Mesenteric fat pad (tissue), 1 donor: ENCODE measurements around the gene ASIC3. TPM values are rescaled to one million over a fixed set of nuclear protein-coding genes. Genes with fewer than 3 reads are reported as not detected.
"Not testable (repeated sequence)": the region's sequence is repeated elsewhere in the genome, so short reads cannot be mapped to it uniquely, and the experiment has no call there.

Experiments used
- DNase-seq: peaks from one replicate; pipeline ENCODE4 v3.0.0-alpha.2; 2020; ENCODE audit warnings: low spot score
- total RNA-seq: library from RNA; stranded (reverse); fragmentation: NEBNext Ultra II Directional; extraction: Animal tissue kit (Norgen Biotek cat#: 25700); gene quantifications from one replicate; pipeline ENCODE4 v1.2.1, GENCODE V29; 2021
- donor health status: DM: yes; HTN: yes; CAD: no.

ASIC3 gene
- total RNA-seq, 1 donor from 2014 or later = 0.87 TPM

DNA sequence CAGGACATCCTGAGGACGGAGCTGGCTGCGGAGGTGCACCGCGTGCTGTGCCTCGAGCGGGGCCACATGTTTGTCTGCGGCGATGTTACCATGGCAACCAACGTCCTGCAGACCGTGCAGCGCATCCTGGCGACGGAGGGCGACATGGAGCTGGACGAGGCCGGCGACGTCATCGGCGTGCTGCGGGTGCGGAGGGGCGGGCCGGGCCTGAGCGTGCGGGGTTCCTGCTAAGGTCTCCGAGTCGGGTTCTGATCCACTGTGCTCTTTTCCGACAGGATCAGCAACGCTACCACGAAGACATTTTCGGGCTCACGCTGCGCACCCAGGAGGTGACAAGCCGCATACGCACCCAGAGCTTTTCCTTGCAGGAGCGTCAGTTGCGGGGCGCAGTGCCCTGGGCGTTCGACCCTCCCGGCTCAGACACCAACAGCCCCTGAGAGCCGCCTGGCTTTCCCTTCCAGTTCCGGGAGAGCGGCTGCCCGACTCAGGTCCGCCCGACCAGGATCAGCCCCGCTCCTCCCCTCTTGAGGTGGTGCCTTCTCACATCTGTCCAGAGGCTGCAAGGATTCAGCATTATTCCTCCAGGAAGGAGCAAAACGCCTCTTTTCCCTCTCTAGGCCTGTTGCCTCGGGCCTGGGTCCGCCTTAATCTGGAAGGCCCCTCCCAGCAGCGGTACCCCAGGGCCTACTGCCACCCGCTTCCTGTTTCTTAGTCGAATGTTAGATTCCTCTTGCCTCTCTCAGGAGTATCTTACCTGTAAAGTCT, 34.4 kb upstream of the ASIC3 start:
- no peak for DNase-seq

DNA sequence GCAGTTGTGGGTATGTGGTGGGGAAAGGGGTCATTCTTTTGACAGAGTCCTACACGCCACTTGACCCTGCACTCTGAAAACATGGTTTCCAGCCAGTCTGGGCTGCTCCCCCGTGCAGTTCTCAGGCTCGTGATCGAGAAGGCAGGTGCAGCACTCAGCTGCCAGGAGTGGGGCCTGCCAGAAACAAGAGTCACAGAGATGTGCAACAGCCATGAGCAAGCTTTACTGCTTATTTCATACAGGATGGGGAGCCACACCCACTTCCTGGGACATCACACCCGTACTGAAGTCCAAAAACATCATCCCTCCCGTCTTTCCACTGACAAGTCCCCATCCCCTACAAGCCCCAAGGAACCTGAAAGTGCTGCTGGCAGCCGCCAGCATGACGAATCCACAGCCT, 33.4 kb upstream of the ASIC3 start:
- no peak for DNase-seq

DNA sequence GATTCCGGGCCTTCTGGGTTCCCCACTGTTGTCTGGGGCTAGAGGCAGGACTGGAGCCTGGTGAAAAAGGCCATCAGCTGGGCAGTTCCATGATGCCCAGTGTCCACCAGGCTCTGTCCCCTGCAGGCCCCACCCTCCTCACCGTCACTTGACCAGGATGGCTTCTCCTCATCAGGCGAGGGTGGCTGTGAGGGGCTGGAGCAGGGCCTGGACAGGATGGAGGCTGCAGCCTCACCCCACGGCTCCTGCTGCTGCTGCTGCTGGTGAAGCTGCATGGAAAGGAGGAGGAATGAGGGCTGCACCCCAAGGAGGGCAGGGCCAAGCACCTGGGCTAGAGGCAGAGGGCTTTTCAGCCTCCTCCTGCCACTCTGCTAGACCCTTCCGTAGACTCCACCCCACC, 32.4 kb upstream of the ASIC3 start:
- no peak for DNase-seq

DNA sequence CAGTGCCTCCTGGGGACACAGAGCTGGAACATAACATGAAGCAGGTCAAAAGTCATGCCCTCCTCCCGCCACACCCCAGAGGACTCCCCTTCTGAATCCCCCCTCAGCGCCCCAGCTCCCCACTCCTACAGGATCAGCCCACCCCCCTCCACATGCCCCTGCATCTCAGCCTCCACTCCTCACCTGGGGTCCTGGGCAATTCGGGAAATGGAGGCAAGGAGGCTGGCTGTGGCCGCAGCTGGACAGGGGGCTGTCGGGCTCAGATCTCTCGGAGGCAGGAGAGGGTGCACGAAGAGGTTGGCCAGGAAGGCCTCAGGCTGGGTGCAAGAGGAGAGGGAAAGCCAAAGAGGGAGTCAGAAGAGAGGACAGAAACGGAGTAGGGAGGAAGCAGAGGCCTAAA, 31.8 kb upstream of the ASIC3 start:
- DNase-seq = no peak

GRCh38 chr7:151016942-151017341, 31.4 kb upstream of the ASIC3 start:
- DNase-seq = no peak

DNA sequence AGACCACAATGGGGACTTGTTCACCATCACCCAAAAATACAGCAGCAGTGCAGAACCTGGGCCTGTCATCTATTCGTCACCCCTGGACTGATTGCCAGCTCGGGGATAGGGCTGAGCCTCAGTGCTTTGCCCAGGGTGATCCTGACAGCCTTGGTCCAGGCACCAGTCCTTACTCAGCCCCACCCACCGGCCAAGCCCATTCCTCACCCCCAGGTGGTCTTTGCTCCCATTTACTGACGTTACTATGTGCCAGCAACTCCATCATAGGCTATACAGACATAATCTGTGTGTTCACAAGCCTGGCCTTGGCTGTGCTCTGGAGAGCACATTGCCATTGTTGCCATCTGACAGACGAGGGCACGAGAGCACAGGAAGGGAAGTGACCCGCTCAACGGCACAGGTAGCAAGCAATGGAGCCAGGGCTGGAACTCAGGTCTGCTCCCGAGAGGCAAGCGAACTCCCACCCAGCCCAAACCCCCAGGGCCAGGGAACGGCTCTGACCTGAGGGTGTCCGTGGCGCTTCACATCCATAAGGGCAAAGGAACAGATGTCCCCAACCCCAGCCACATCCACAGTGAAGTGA, 30.9 kb upstream of the ASIC3 start:
- DNase-seq = no peak

DNA sequence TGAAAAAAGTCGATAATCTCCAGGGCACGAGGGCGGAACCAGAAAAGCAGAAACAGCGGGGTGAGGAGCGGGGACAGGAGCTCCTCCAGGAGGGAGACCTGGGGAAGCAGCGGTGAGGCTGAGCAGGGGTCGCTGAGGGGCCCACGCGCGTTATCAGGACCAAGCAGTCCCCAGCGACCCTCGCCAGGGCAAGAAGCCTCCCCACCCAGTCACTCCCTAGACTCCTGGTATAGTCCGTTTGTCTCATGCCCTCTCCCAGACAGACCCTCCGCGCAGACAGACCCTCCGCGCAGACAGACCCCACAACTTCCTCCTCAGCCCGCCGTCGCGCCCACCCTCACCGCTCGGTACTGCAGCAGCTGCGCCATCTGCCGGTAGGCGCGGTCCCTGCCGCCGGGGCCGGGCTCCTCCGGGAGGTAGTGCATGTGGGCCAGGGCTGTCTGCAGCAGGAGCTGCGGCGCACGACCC, 30.3 kb upstream of the ASIC3 start:
- no peak for DNase-seq

DNA sequence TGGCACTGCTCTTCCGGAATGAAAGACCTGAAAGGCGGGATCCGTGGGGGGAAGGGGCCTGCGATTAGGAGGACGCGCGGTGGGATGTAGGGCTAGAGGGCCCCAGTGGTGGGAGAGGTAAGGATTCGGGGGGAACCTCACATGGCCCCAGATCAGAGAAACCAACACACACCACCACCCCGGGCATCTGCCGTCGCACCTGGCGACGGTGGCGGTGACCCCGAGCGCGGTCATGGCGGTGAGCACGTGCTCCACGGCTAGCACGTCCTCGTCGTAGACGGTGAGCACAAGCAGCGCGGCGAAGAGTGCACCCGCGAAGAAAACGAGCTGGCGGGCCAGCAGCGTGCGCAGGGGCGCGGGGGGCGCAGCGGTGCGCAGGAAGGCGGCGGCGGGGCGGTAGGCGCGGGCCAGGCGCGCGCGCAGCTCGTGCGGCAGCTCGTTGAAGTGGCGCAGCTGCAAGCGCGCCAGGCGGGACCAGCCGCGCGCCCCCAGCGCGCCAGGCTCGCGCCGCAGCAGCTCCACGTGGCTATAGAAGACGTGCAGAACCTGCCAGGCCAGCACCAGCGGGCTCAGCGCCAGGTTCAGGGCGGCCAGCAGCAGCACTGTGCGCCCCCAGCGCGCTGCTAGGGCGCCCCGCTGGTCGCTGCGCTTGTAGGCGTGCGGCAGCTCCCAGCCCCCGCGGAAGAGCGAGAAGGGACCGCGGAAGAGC, 29.8 kb upstream of the ASIC3 start:
- DNase-seq = no peak

- DNase-seq = no peak
Observed at GRCh38 chr7:151019130-151019447, 29.2 kb upstream of the ASIC3 start.

- DNase-seq = no peak
Observed at GRCh38 chr7:151020231-151020630, 28.1 kb upstream of the ASIC3 start.

DNA sequence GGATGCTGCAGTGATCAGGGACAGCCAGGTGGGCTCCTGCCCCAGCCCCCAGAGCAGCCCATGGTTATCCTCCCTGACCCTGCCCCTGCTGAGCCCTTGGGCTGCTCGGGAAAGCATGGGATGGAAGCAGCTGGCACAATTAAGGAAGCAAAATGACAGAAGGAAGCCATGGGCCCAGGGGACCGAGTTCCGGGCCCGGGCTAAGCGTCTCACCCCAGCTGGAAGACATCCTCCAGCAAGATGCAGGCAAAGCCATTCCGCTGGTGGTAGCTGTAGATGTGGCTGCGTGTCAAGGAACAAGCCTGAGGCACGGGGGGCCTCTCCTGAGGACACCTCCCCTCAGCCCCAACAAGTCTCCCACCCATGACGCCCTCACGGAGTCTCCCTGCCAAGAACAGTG, 25.1 kb upstream of the ASIC3 start:
- no peak for DNase-seq

- no peak for DNase-seq
Observed at GRCh38 chr7:151024435-151025056, 23.8 kb upstream of the ASIC3 start, which contains the start of gene ATG9B. Gene ATG9B (minus strand): TSS chr7:151024494. CDS start chr7:151024423, 71 bp downstream.

DNA sequence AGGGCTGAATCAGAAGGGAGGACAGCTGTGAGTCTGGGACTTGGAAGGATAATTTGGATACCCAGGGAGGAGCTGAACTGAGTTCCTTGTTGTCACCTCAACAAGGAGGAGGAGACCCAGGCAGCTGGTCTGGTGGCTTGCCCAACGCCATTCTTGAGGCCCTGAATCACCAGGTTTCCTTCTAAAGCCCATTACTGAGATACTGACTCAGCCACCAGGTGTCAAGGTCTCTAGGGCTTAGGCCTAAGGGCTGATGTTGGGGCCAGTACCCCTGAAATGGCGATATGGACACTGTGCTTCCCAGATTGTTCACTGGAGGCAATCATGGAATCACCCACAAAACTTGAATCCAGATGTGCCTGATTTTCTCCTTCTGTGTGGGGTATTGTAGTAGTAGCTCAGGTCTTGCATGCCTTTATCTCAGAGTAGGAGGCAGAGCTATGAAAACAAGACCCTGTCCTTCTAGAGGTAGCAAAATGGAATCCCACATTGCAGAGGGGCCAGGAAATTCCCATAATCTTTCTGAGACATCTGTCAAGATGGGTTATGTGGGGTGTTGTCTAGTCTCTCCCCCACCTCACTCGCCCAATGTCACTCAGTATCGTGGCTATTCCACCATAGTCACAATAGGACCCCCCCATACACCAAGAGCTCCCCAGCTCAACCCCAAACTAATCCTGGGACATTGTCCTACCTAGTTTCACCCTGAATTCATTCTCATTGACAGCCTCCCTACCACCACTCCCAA, 22.2 kb upstream of the ASIC3 start:
- no peak for DNase-seq

DNA sequence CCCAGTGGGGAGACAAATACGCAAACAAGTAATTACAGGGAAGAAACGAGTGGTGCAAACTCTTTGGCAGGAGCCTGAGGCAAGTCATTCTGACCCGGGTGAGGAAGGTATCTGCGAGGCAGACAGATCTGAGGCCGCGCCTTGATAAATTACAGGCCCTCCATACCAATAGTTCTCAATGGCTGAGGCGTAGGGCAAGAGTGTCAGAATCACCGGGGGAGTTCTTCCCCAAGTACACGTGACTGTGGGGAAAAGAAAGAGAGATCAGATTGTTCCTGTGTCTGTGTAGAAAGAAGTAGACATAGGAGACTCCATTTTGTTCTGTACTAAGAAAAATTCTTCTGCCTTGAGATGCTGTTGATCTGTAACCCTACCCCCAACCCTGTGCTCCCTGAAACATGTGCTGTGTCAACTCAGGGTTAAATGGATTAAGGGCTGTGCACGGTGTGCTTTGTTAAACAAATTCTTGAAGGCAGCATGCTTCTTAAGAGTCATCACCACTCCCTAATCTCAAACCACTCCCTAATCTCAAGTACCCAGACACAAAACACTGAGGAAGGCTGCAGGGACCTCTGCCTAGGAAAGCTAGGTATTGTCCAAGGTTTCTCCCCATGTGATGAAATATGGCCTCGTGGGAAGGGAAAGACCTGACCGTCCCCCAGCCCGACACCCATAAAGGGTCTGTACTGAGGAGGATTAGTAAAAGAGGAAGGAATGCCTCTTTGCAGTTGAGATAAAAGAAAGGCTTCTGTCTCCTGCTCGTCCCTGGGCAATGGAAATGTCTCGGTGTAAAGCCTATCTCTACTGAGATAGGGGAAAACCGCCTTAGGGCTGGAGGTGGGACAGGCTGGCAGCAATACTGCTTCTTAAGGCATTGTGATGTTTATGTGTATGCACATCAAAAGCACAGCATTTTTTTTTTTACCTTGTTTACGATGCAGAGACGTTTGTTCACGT, 21.3 kb upstream of the ASIC3 start:
- DNase-seq = not testable (repeated sequence)

- not testable (repeated sequence) for DNase-seq
Observed at GRCh38 chr7:151027728-151028130, 20.6 kb upstream of the ASIC3 start.

GRCh38 chr7:151028131-151028947, 20.0 kb upstream of the ASIC3 start, which contains the start of gene ABCB8:
Gene ABCB8 (plus strand): TSS chr7:151028450. CDS start chr7:151028516, 66 bp downstream.
- DNase-seq = peak; percentile 96

DNA sequence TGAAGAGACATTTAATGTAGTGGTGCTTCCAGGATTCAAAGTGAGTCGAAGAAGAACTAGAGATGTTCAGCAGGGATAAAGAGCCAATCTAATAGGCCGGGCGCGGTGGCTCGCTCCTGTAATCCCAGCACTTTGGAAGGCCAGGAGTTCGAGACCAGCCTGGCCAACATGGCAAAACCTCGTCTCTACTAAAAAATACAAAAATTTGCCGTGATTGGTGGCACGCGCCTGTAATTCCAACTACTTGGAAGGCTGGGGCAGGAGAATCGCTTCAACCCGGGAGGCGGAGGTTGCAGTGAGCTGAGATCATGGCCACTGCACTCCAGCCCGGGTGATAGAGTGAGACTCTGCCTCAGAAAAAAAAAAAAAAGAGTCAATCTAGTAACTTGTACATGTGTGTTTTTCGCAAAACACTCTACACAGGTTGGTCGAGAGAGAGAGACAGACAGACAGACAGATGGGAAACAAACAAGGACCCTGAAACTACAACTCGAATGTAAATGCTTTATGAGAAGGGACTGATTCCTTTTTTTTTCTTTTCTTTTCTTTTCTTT, 19.3 kb upstream of the ASIC3 start:
- DNase-seq = no peak

DNA sequence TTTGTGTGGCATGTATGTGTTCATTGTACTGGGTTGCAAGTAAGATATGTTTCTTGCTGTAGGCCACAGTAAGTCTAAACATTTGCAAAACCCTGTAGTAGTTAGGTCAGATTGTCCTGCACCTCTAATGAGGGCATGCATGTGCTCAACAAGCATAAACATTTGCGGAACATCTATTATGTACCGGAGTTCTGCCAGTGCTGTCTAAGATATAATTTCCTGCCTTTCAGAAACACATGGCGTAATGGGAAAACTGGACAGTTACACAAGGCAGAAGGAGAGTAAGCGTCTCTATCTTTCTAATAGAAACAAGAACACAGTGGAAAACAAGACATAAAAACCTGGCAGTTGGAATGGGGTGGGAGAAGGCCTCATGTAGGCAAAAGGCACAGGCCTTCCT, 17.3 kb upstream of the ASIC3 start:
- no peak for DNase-seq
